Parathyroid adenoma (tissue), 2 donors: Measurements from ENCODE around the gene EIPR1.

Source experiments
- H2AFZ ChIP-seq: fragments of 300-600 bp; sonication (generic); one replicate; pipeline ENCODE4 v1.7.0; 2017; ENCODE audit warnings: antibody characterized with exemption, mild to moderate bottlenecking
- H3K27ac ChIP-seq: fragments of 300-600 bp; sonication (generic); one replicate; pipeline ENCODE4 v1.7.0; 2017
- H3K27me3 ChIP-seq: fragments of 300-600 bp; sonication (generic); one replicate; pipeline ENCODE4 v1.7.0; 2017; ENCODE audit warnings: low read length; ENCODE audit not compliant: control insufficient read depth, insufficient read depth
- H3K36me3 ChIP-seq: fragments of 300-600 bp; sonication (generic); one replicate; pipeline ENCODE4 v1.7.0; 2017; ENCODE audit warnings: low read length; ENCODE audit not compliant: control insufficient read depth, insufficient read depth
- H3K4me1 ChIP-seq: fragments of 300-600 bp; sonication (generic); one replicate; pipeline ENCODE4 v1.7.0; 2017; ENCODE audit warnings: control low read depth
- H3K4me2 ChIP-seq: fragments of 300-600 bp; sonication (generic); one replicate; pipeline ENCODE4 v1.7.0; 2017; ENCODE audit warnings: low read length
- H3K4me3 ChIP-seq: fragments of 300-600 bp; sonication (generic); one replicate; pipeline ENCODE4 v1.7.0; 2017; ENCODE audit warnings: low read depth, low read length
- H3K79me2 ChIP-seq: fragments of 300-600 bp; sonication (generic); one replicate; pipeline ENCODE4 v1.7.0; 2017; ENCODE audit warnings: control low read depth
- H3K9ac ChIP-seq: fragments of 300-600 bp; sonication (generic); one replicate; pipeline ENCODE4 v1.7.0; 2017; ENCODE audit warnings: mild to moderate bottlenecking
- H3K9me3 ChIP-seq: fragments of 300-600 bp; sonication (generic); one replicate; pipeline ENCODE4 v1.7.0; 2017; ENCODE audit warnings: low read length; ENCODE audit not compliant: control insufficient read depth
- CTCF ChIP-seq: fragments of 300-600 bp; sonication (generic); IDR thresholded peaks from one replicate; pipeline ENCODE4 v1.7.0; 2017; ENCODE audit warnings: antibody characterized with exemption, mild to moderate bottlenecking
- donor health status: primary hyperparathyroidism.

EIPR1 gene

GRCh38 chr2:3254442-3254941 is 123.1 kb downstream of the EIPR1 start:
- no peak overlapping the region for H3K27ac ChIP-seq
- no peak overlapping the region for H2AFZ ChIP-seq
- peaks cover 17% of the 10 kb centered on the region for H3K79me2 ChIP-seq
- no peaks in the 10 kb centered on the region for H3K4me1 ChIP-seq
- H3K27me3 ChIP-seq: no peaks in the 10 kb centered on the region
- H3K4me3 ChIP-seq: no peak overlapping the region
- H3K9me3 ChIP-seq: no peaks in the 10 kb centered on the region
- no peak overlapping the region for H3K4me2 ChIP-seq
- no peaks in the 10 kb centered on the region for H3K36me3 ChIP-seq
- TF ChIP-seq CTCF: no peak
- H3K9ac ChIP-seq: no peak overlapping the region

DNA sequence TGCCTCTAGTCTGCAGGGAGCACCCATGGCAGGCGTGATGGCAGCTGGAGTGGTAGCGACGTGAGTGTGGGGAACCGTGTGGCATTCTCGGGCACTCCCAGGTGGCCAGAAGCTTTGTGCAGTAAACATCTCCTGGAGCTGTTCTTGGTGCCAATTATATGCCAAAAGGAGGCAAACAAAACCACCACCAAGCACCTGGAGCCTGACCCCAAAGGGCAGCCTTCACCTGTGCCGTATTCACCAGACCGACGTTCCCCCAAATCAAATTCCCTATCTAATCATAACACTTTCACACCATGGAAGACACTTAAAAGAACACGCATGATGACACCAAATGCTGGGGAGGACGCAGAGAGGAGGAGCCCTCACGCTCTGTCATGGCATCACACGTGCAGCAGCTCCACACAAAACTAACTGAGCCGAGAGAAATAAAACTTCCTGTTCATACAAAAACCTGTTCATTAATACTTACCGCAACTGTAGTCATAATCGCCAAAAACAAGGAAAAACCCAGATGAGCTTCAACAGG is 123.6 kb downstream of the EIPR1 start:
- Histone ChIP-seq H3K4me2 (no peak overlapping the region), H3K36me3 (peaks cover under 1% of the 10 kb centered on the region), H3K27me3 (no peaks in the 10 kb centered on the region), H2AFZ (no peak overlapping the region), H3K9ac (no peak overlapping the region), H3K4me3 (no peak overlapping the region), H3K9me3 (no peaks in the 10 kb centered on the region), H3K27ac (no peak overlapping the region), H3K4me1 (no peaks in the 10 kb centered on the region), H3K79me2 (peaks cover 17% of the 10 kb centered on the region)
- TF ChIP-seq CTCF: no peak

- H3K4me2 ChIP-seq: no peak overlapping the region
- H3K9ac ChIP-seq: no peak overlapping the region
- no peak overlapping the region for H3K4me3 ChIP-seq
- H3K27me3 ChIP-seq: no peaks in the 10 kb centered on the region
- no peak overlapping the region for H2AFZ ChIP-seq
- TF ChIP-seq CTCF: no peak
- no peaks in the 10 kb centered on the region for H3K9me3 ChIP-seq
- H3K27ac ChIP-seq: no peak overlapping the region
- peaks cover 2% of the 10 kb centered on the region for H3K36me3 ChIP-seq
- no peaks in the 10 kb centered on the region for H3K4me1 ChIP-seq
- H3K79me2 ChIP-seq: peaks cover 19% of the 10 kb centered on the region
Observed at GRCh38 chr2:3251946-3252345, 125.7 kb downstream of the EIPR1 start.

DNA sequence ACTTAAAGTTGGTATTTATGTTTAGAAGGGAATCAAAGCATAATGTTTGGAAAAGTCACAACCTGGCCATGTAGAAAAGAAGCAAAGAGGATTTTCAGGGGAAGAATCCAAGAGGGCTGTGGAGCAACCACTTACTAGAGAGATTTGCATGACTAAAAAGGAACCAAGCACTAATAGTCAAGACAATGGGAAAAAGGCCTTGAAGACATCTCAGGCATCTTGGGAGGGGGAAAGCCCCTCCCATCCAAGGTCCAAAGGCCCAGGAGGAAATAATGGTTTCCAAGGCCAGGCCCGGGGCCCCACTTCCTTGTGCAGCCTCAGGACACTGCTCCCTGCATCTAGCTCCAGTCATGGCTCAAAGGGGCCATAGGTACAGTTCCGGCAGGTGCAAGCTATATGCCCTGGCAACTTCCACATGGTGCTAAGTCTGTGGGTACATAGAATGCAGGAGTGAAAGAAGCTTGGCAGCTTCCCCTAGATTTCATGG is 128.1 kb downstream of the EIPR1 start:
- Histone ChIP-seq H3K36me3 (peaks cover 2% of the 10 kb centered on the region), H3K9me3 (no peaks in the 10 kb centered on the region), H3K4me3 (no peak overlapping the region), H3K4me2 (no peak overlapping the region), H3K27ac (no peak overlapping the region), H3K27me3 (no peaks in the 10 kb centered on the region), H2AFZ (no peak overlapping the region), H3K4me1 (peaks cover 2% of the 10 kb centered on the region), H3K9ac (no peak overlapping the region), H3K79me2 (peaks cover 17% of the 10 kb centered on the region)
- TF ChIP-seq CTCF: no peak
